ENCODE results near the gene STARD13. TPM values are rescaled to one million over a fixed set of nuclear protein-coding genes. Genes with fewer than 3 reads are reported as not detected.

Gene STARD13
- total RNA-seq, 2 donors from 2014 or later, result 43.9 to 47.1 TPM

DNA sequence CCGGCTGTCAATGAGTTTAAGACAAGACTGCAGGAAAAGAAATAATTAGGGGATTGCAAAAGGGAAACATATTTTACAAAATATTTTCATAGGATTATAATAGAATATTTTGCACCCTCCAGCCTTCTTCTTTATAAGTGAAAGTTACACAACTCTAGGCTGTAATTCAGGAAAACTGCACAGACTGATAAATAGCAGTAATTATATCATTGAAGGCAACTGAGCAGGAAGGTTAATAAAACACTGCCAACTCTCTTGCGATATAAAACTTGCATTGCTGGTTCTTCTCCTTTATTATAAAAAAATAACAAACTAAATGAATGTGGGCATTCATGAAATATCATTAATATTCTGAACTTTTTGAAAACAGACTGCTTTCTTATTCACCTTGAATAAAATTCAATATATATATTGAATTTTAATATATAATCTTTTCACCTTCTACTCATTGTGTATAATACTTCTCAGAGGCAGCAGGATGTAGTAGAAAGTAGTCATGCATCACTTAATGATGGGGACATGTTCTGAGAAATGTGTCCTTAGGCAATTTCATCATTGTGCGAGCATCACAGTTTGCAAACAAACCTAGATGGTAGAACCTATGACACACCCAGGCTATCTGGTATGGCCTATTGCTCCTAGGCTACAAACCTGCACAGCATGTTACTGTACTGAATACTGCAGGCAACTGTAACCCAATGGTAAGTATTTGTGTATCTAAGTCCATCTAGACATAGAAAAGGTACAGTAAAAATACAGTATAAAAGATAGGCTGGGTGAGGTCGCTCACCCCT is 24.9 kb upstream of the STARD13 start:
- no peak for ATAC-seq (ENCODE audit: insufficient number of reproducible peaks, low FRiP score, low read depth)

DNA sequence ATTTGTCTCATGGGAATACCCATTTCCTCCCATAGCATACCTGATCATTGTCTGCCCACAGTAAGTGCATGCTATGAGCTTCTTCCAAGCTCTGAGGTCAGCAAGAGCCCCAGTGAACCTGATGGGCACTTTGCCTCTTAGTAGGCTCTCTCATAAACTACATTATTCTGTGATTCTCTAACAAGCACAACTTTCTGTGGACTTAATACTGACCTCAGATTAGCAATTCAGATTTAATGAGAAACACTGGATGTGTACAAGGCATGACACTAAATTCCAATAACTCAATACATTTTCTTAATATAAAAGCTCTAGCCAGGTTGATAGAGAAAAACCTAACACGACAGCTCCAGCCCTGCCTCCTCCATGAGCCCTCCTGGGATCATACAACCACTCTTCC is 23.3 kb upstream of the STARD13 start:
- ATAC-seq (ENCODE audit: insufficient number of reproducible peaks, low FRiP score, low read depth) (no peak), DNase-seq (ENCODE audit: low spot score) (no peak)
- H3K9me3 ChIP-seq, result no peaks in the 10 kb centered on the region
- no peak for TF ChIP-seq CTCF (IDR thresholded peaks at IDR 0.05)
- no peak overlapping the region for H3K27ac ChIP-seq
- no peaks in the 10 kb centered on the region for H3K36me3 ChIP-seq
- H3K4me1 ChIP-seq (ENCODE audit: control insufficient read depth in 1 of 2, low read depth in 2 of 2), result peaks cover 6 to 12% of the 10 kb centered on the region in 2 donors
- H3K27me3 ChIP-seq (replicated peaks; ENCODE audit: insufficient read depth), result no peaks in the 10 kb centered on the region
- H3K4me3 ChIP-seq, result no peak overlapping the region

More for the DNA sequence above, 24.9 kb upstream of the STARD13 start:
- Histone ChIP-seq H3K4me1 (ENCODE audit: control insufficient read depth in 1 of 2, low read depth in 2 of 2) (peaks cover 6 to 12% of the 10 kb centered on the region in 2 donors), H3K9me3 (no peaks in the 10 kb centered on the region), H3K27me3 (replicated peaks; ENCODE audit: insufficient read depth) (no peaks in the 10 kb centered on the region), H3K27ac (no peak overlapping the region), H3K4me3 (no peak overlapping the region), H3K36me3 (no peaks in the 10 kb centered on the region)
- no peak for TF ChIP-seq CTCF (IDR thresholded peaks at IDR 0.05)
- DNase-seq (ENCODE audit: low spot score), result no peak

DNA sequence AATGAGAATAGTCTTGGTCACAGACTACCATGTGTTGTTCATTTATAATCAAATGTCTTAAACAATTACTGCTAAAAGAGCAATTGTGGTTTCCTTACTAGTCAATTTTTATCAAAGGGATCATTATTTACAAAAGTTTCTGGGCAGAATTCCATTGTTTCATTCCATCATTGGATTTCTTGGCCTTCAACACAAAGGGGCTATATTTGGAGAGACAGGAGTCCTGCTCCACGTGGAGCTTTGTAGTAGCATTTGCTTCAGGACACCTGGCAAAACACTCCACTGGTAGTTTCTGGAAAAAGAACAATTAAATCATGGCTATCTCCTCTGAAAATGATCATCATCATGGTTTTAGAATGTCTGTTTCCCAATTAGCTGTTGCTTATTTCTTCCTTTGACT is 22.3 kb upstream of the STARD13 start:
- DNase-seq (ENCODE audit: low spot score), result no peak

DNA sequence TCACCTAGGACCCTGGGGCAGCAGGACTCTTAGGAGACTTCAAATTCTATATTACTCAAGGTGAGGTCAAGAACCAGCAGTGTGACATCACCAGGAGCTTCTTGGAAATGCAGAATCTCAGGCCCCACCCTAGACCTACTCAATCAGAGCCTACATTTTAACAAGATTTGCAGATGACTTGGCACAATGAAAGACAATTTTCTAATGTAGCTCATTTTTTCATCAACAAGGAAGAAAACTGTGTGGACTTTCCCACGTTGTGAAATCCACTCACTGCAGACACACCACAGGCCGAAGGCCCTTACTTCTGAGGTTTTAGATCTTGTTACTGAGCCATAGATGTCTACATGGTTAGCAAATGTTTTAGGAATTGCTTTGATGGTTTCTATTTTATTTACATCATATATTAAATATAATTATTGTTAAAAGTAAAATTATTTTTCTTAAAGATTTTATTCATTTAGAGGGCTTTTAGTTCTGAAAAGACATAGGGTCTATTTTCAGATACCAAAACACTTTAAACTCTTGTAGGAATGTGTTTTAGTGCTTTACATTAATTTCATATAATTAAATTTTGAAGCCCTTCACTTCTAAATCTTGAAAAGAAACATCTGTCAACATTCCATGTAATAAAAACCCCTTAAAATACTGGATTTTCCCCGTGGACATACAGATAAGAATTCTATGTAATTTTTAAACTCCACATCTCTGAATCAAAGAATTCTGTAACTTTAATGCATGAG is 18.5 kb upstream of the STARD13 start:
- no peak for TF ChIP-seq CTCF (IDR thresholded peaks at IDR 0.05)
- no peaks in the 10 kb centered on the region for H3K36me3 ChIP-seq
- H3K4me3 ChIP-seq, result no peak overlapping the region
- no peak for DNase-seq (ENCODE audit: low spot score)
- no peak overlapping the region for H3K27ac ChIP-seq
- H3K4me1 ChIP-seq (ENCODE audit: control insufficient read depth in 1 of 2, low read depth in 2 of 2), result no peaks in the 10 kb centered on the region
- H3K27me3 ChIP-seq (replicated peaks; ENCODE audit: insufficient read depth), result no peaks in the 10 kb centered on the region
- no peaks in the 10 kb centered on the region for H3K9me3 ChIP-seq
- no peak for ATAC-seq (ENCODE audit: insufficient number of reproducible peaks, low FRiP score, low read depth)

More for the DNA sequence above, 22.3 kb upstream of the STARD13 start:
- Histone ChIP-seq H3K36me3 (no peaks in the 10 kb centered on the region), H3K4me1 (ENCODE audit: control insufficient read depth in 1 of 2, low read depth in 2 of 2) (peaks cover 6 to 12% of the 10 kb centered on the region in 2 donors), H3K27ac (no peak overlapping the region), H3K4me3 (no peak overlapping the region), H3K27me3 (replicated peaks; ENCODE audit: insufficient read depth) (no peaks in the 10 kb centered on the region), H3K9me3 (no peaks in the 10 kb centered on the region)
- ATAC-seq (ENCODE audit: insufficient number of reproducible peaks, low FRiP score, low read depth), result no peak
- TF ChIP-seq CTCF (IDR thresholded peaks at IDR 0.05), result no peak

- Histone ChIP-seq H3K4me1 (ENCODE audit: control insufficient read depth in 1 of 2, low read depth in 2 of 2) (no peaks in the 10 kb centered on the region), H3K36me3 (no peaks in the 10 kb centered on the region), H3K27ac (no peak overlapping the region), H3K27me3 (replicated peaks; ENCODE audit: insufficient read depth) (no peaks in the 10 kb centered on the region), H3K4me3 (no peak overlapping the region), H3K9me3 (no peaks in the 10 kb centered on the region)
- ATAC-seq (ENCODE audit: insufficient number of reproducible peaks, low FRiP score, low read depth) (no peak), DNase-seq (ENCODE audit: low spot score) (no peak)
- TF ChIP-seq CTCF (IDR thresholded peaks at IDR 0.05), result no peak
These were observed 14.1 kb upstream of the STARD13 start for GRCh38 chr13:33299626-33300025.
